Neuronal stem cell (in vitro differentiated cells): ENCODE measurements around the gene CERS2.

Experiments used
- DNase-seq: peaks from one replicate; pipeline ENCODE4 v3.0.0-alpha.2; 2013; ENCODE audit warnings: low spot score
- H2AFZ ChIP-seq: one replicate; pipeline ENCODE4 v1.6.1; 2013; ENCODE audit warnings: mild to moderate bottlenecking, low read length, inconsistent platforms
- H2AK5ac ChIP-seq: 2 replicates; pipeline ENCODE4 v1.6.1; 2013; ENCODE audit warnings: low read depth, mild to moderate bottlenecking, inconsistent platforms, low read length, moderate library complexity, mixed read lengths
- H2BK120ac ChIP-seq: 2 replicates; pipeline ENCODE4 v1.6.1; 2013; ENCODE audit warnings: low read depth, mild to moderate bottlenecking, inconsistent platforms, low read length, moderate library complexity, mixed read lengths
- H2BK12ac ChIP-seq: one replicate; pipeline ENCODE4 v1.6.1; 2013; ENCODE audit warnings: low read length, inconsistent platforms
- H2BK15ac ChIP-seq: 2 replicates; pipeline ENCODE4 v1.6.1; 2013; ENCODE audit warnings: mild to moderate bottlenecking, low read length, inconsistent platforms, mixed read lengths
- H2BK5ac ChIP-seq: one replicate; pipeline ENCODE4 v1.6.1; 2013; ENCODE audit warnings: inconsistent platforms, mild to moderate bottlenecking, low read length, moderate library complexity
- H3K14ac ChIP-seq: one replicate; pipeline ENCODE4 v1.6.1; 2013; ENCODE audit warnings: low read length, inconsistent platforms
- H3K18ac ChIP-seq: 2 replicates; pipeline ENCODE4 v1.6.1; 2013; ENCODE audit warnings: low read length, inconsistent platforms
- H3K23ac ChIP-seq: 2 replicates; pipeline ENCODE4 v1.6.1; 2013; ENCODE audit warnings: low read depth, mild to moderate bottlenecking, mixed read lengths, low read length, inconsistent platforms; ENCODE audit not compliant: poor library complexity
- H3K27ac ChIP-seq: replicated peaks from 3 replicates; pipeline ENCODE4 v1.5.1; 2013; ENCODE audit warnings: low read length, inconsistent platforms
- H3K27me3 ChIP-seq, 3 experiments: 2 replicates each; pipeline ENCODE4 v1.6.1; 2013; ENCODE audit warnings: low read length in 3 of 3, mild to moderate bottlenecking in 2 of 3, inconsistent platforms in 1 of 3, low read depth in 1 of 3, mixed read lengths in 1 of 3, moderate library complexity in 1 of 3; ENCODE audit not compliant: control insufficient read depth in 3 of 3, insufficient read depth in 3 of 3
- H3K36me3 ChIP-seq, 2 donors: replicated peaks in 1 of 2; 2 replicates each; pipeline ENCODE4 v1.6.1; 2013; ENCODE audit warnings: low read length in 2 of 2; ENCODE audit not compliant: control insufficient read depth in 2 of 2, insufficient read depth in 2 of 2
- H3K4ac ChIP-seq: 2 replicates; pipeline ENCODE4 v1.6.1; 2013; ENCODE audit warnings: inconsistent platforms, mild to moderate bottlenecking, low read length, moderate library complexity
- H3K4me1 ChIP-seq, 2 donors: 1 replicate in 1 of 2; 2 replicates in 1 of 2; pipeline ENCODE4 v1.6.1; 2013; ENCODE audit warnings: low read length in 2 of 2, low read depth in 1 of 2; ENCODE audit not compliant: control insufficient read depth in 2 of 2, insufficient read depth in 1 of 2
- H3K4me2 ChIP-seq: one replicate; pipeline ENCODE4 v1.6.1; 2013; ENCODE audit warnings: mild to moderate bottlenecking, low read length, inconsistent platforms; ENCODE audit not compliant: insufficient read depth, poor library complexity, severe bottlenecking
- H3K4me3 ChIP-seq, 2 donors: 2 replicates each; pipeline ENCODE4 v1.5.1; 2013; ENCODE audit warnings: low read length in 2 of 2, mild to moderate bottlenecking in 2 of 2, inconsistent platforms in 1 of 2, moderate library complexity in 1 of 2
- H3K79me1 ChIP-seq: one replicate; pipeline ENCODE4 v1.6.1; 2013; ENCODE audit warnings: low read depth, mild to moderate bottlenecking, inconsistent platforms, low read length, moderate library complexity
- H3K9ac ChIP-seq: one replicate; pipeline ENCODE4 v1.6.1; 2013; ENCODE audit warnings: mild to moderate bottlenecking, low read depth, low read length, inconsistent platforms; ENCODE audit not compliant: poor library complexity
- H3K9me3 ChIP-seq, 2 donors: replicated peaks in 1 of 2; 2 replicates each; pipeline versions ENCODE3 to v1.6.1; 2013; ENCODE audit warnings: low read length in 2 of 2, mild to moderate bottlenecking in 2 of 2, inconsistent platforms in 1 of 2, low read depth in 1 of 2, mixed read lengths in 1 of 2, moderate library complexity in 1 of 2; ENCODE audit not compliant: control insufficient read depth in 2 of 2, insufficient read depth in 1 of 2
- H4K8ac ChIP-seq: one replicate; pipeline ENCODE4 v1.6.1; 2013; ENCODE audit warnings: low read depth, mild to moderate bottlenecking, inconsistent platforms, low read length, moderate library complexity
- H4K91ac ChIP-seq: one replicate; pipeline ENCODE4 v1.6.1; 2013; ENCODE audit warnings: low read length, low read depth, mild to moderate bottlenecking, inconsistent platforms; ENCODE audit not compliant: poor library complexity
- WGBS, 2 donors: extraction: QIAGEN DNeasy Blood & Tissue Kit; methylation state at CpG; one replicate each; pipeline ENCODE4 v1.1.7; 2013; ENCODE audit warnings: missing lambda C conversion rate in 2 of 2, mixed read lengths in 1 of 2; ENCODE audit not compliant: insufficient read length in 2 of 2, insufficient replicate concordance in 1 of 2; ENCODE audit errors: extremely low coverage in 2 of 2; 5-methylcytosine and 5-hydroxymethylcytosine counted together

The CERS2 gene

DNA sequence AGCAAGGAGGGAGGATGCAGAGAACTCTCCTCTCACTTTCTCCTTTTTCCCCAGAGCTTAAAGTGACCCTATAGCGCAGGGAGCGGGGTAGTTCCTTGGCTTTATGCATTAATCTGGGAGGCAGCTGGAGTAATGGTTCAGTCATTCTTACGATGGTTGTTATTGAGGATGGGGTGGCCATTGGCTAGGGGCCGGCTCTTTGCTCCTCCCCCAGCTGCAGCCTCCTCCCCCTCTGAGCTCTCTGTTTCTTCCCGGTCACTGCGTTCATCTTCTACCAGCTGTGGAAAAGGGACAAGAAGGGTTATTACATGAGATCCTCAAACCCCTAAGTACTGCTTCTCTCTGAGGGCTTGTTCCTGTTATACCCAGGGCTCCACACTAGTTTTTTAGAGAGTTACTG, 8.6 kb downstream of the CERS2 start:
- no peak overlapping the region for H2BK120ac ChIP-seq
- no CpG with 5 or more reads among the region's 6 CpGs for WGBS, 2 donors

DNA sequence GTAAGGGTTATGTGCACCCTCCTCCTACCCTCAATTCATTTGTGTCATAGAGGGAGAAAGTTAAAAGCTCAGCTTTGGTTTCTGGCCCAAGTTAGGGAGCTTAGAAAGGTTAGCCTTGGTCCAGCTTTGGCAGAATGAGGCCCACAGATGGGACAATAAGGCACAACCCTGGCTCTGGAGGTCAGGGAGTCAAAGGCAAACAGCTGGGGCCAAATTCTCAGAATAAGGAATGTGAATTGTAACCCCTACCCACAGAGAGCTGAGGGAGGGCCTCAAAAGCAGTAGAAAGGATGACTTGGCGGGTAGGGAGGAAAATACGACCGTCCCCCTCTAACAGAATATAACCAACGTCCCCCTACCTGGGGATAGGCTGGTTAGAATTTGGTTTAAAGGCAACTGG, 9.0 kb downstream of the CERS2 start:
- Histone ChIP-seq H3K4me2 (no peak overlapping the region), H3K36me3 (peaks cover 64 to 95% of the 10 kb centered on the region in 2 donors), H3K4me1 (peaks cover 2 to 5% of the 10 kb centered on the region in 2 donors), H3K27ac (peak overlapping the region; percentile 24), H3K14ac (no peak overlapping the region), H2BK120ac (no peak overlapping the region), H4K8ac (no peak overlapping the region), H3K4ac (no peak overlapping the region), H3K23ac (no peak overlapping the region), H3K9ac (no peak overlapping the region), H3K79me1 (peaks cover 6% of the 10 kb centered on the region), H2BK15ac (no peak overlapping the region), H3K9me3 (no peaks in the 10 kb centered on the region), H2BK12ac (no peak overlapping the region), H3K27me3 (no peaks in the 10 kb centered on the region), H3K18ac (no peak overlapping the region), H4K91ac (no peak overlapping the region), H2AK5ac (no peak overlapping the region), H3K4me3 (no peak overlapping the region), H2BK5ac (no peak overlapping the region), H2AFZ (no peak overlapping the region)
- DNase-seq = no peak
- no CpG with 5 or more reads among the region's 4 CpGs for WGBS, 2 donors

More for the DNA sequence above, 8.6 kb downstream of the CERS2 start:
- Histone ChIP-seq H3K14ac (no peak overlapping the region), H3K9me3 (no peaks in the 10 kb centered on the region), H3K27ac (no peak overlapping the region), H3K23ac (no peak overlapping the region), H3K4ac (no peak overlapping the region), H2BK5ac (no peak overlapping the region), H2BK15ac (no peak overlapping the region), H3K4me3 (no peak overlapping the region), H3K18ac (no peak overlapping the region), H3K36me3 (peaks cover 60 to 91% of the 10 kb centered on the region in 2 donors), H3K4me1 (peaks cover 6 to 9% of the 10 kb centered on the region in 2 donors), H3K79me1 (peaks cover 6% of the 10 kb centered on the region), H3K9ac (no peak overlapping the region), H2AFZ (no peak overlapping the region), H4K8ac (no peak overlapping the region), H3K4me2 (no peak overlapping the region), H2BK12ac (no peak overlapping the region), H2AK5ac (no peak overlapping the region), H4K91ac (no peak overlapping the region), H3K27me3 (no peaks in the 10 kb centered on the region)
- DNase-seq = no peak

DNA sequence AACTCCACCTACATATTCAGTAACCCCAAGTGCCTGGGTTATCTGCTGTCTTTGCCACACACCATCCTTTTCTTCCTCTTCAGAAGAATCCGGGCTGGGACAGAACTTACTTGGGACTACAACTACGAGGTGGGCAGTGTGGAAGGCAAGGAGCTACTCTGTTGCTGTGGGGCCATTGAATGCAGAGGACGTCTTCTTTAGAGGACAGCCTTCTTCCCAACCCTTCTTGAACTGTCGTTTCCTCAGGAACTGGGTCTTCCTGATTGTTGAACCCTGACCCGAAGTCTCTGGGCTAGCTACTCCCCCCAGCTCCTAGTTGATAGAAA, 10.5 kb downstream of the CERS2 start:
- DNase-seq = no peak
- Histone ChIP-seq H3K4me1 (no peaks in the 10 kb centered on the region), H3K4ac (no peak overlapping the region), H3K4me2 (no peak overlapping the region), H2BK5ac (no peak overlapping the region), H3K14ac (no peak overlapping the region), H4K8ac (no peak overlapping the region), H3K79me1 (peaks cover 3% of the 10 kb centered on the region), H2AK5ac (no peak overlapping the region), H2BK120ac (no peak overlapping the region), H2AFZ (no peak overlapping the region), H3K9ac (no peak overlapping the region), H2BK12ac (no peak overlapping the region), H3K27ac (no peak overlapping the region), H4K91ac (no peak overlapping the region), H3K9me3 (no peaks in the 10 kb centered on the region), H3K36me3 (peaks cover 68 to 100% of the 10 kb centered on the region in 2 donors), H2BK15ac (no peak overlapping the region), H3K4me3 (no peak overlapping the region), H3K18ac (no peak overlapping the region), H3K23ac (no peak overlapping the region), H3K27me3 (no peaks in the 10 kb centered on the region)
- no CpG with 5 or more reads among the region's 5 CpGs for WGBS, 2 donors

DNA sequence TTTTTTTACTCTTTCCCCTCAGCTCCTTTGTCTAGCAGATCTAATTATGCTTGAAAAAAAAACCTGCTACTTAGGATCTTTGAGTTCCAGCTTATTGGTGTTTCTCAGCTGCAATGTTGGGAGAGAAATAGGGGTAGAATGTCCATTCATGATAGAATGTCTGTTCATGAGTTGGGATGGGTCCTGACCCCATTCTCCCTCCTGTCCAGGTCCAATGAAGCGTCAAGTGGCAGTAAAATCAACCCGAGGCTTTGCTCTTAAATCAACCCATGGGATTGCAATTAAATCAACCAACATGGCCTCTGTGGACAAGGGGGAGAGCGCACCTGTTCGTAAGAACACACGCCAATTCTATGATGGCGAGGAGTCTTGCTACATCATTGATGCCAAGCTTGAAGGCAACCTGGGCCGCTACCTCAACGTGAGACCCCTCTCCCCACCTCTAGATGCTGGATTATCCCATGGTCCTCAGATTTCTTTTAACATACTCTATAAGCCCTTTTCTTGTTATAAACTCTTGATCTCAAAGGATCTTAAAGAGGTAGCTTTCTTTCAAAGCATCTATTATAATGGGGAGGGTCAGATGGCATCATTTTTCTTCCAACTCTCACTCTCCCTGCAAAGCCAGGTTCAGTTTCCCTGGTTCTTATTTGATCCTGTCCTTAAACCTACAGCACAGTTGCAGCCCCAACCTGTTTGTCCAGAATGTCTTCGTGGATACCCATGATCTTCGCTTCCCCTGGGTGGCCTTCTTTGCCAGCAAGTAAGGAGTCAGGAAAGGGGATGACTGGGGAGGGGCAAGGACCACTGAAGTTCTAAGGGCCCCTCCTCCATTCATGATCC, 11.1 kb downstream of the CERS2 start:
- Histone ChIP-seq H4K91ac (no peak overlapping the region), H4K8ac (no peak overlapping the region), H3K4me3 (no peak overlapping the region), H3K18ac (no peak overlapping the region), H2BK5ac (no peak overlapping the region), H3K36me3 (peaks cover 64 to 100% of the 10 kb centered on the region in 2 donors), H2BK12ac (no peak overlapping the region), H3K4me1 (no peaks in the 10 kb centered on the region), H3K9me3 (no peaks in the 10 kb centered on the region), H3K23ac (no peak overlapping the region), H3K9ac (no peak overlapping the region), H3K14ac (no peak overlapping the region), H3K4ac (no peak overlapping the region), H2AFZ (no peak overlapping the region), H3K4me2 (no peak overlapping the region), H3K79me1 (no peaks in the 10 kb centered on the region), H3K27ac (no peak overlapping the region), H3K27me3 (no peaks in the 10 kb centered on the region), H2AK5ac (no peak overlapping the region), H2BK15ac (no peak overlapping the region), H2BK120ac (no peak overlapping the region)
- no peak for DNase-seq
- WGBS, 2 donors = no CpG with 5 or more reads among the region's 10 CpGs
